Mesenchymal stem cell (in vitro differentiated cells and primary cell): ENCODE results near the gene ARHGAP23.

ENCODE experiments used
- DNase-seq: peaks from one replicate; pipeline ENCODE4 v3.0.0-alpha.2; 2013
- H2AFZ ChIP-seq: one replicate; pipeline ENCODE4 v1.6.1; 2013; ENCODE audit warnings: low read depth, mild to moderate bottlenecking, control low read depth, inconsistent platforms, low read length, moderate library complexity
- H2AK5ac ChIP-seq: 2 replicates; pipeline ENCODE4 v1.6.1; 2013; ENCODE audit warnings: low read length, moderate library complexity, mild to moderate bottlenecking, inconsistent platforms; ENCODE audit not compliant: severe bottlenecking
- H2BK120ac ChIP-seq: one replicate; pipeline ENCODE4 v1.6.1; 2013; ENCODE audit warnings: low read depth, mild to moderate bottlenecking, inconsistent platforms, low read length, moderate library complexity
- H2BK12ac ChIP-seq, 2 experiments: one replicate each; pipeline ENCODE4 v1.6.1; 2013; ENCODE audit warnings: inconsistent platforms in 2 of 2, low read length in 2 of 2, mild to moderate bottlenecking in 2 of 2, moderate library complexity in 2 of 2, control low read depth in 1 of 2
- H2BK15ac ChIP-seq: one replicate; pipeline ENCODE4 v1.6.1; 2013; ENCODE audit warnings: mild to moderate bottlenecking, low read depth, inconsistent platforms; ENCODE audit not compliant: poor library complexity, severe bottlenecking
- H2BK5ac ChIP-seq: 2 replicates; pipeline ENCODE4 v1.6.1; 2013; ENCODE audit warnings: low read depth, mild to moderate bottlenecking, low read length, control low read depth, inconsistent platforms; ENCODE audit not compliant: poor library complexity, severe bottlenecking
- H3K14ac ChIP-seq, 2 experiments: one replicate each; pipeline ENCODE4 v1.6.1; 2013; ENCODE audit warnings: inconsistent platforms in 2 of 2, low read length in 2 of 2, control low read depth in 1 of 2, mild to moderate bottlenecking in 1 of 2, moderate library complexity in 1 of 2
- H3K18ac ChIP-seq, 2 experiments: one replicate each; pipeline ENCODE4 v1.6.1; 2013; ENCODE audit warnings: inconsistent platforms in 2 of 2, low read length in 2 of 2, control low read depth in 1 of 2, low read depth in 1 of 2, mild to moderate bottlenecking in 1 of 2
- H3K23ac ChIP-seq, 2 experiments: one replicate each; pipeline ENCODE4 v1.6.1; 2013; ENCODE audit warnings: inconsistent platforms in 2 of 2, low read length in 2 of 2, mild to moderate bottlenecking in 2 of 2, moderate library complexity in 2 of 2, control low read depth in 1 of 2
- H3K27ac ChIP-seq: 2 replicates; pipeline ENCODE4 v1.5.1; 2013; ENCODE audit warnings: mild to moderate bottlenecking, moderate library complexity, low read length, control low read depth, inconsistent platforms; ENCODE audit not compliant: poor library complexity, severe bottlenecking
- H3K27me3 ChIP-seq, 2 experiments: 2 replicates each; pipeline versions ENCODE4 v1.6.1 to v1.7.0; 2013; ENCODE audit warnings: low read length in 2 of 2, mild to moderate bottlenecking in 2 of 2, moderate library complexity in 2 of 2, control low read depth in 1 of 2, inconsistent platforms in 1 of 2; ENCODE audit not compliant: control insufficient read depth in 1 of 2, insufficient read depth in 1 of 2
- H3K36me3 ChIP-seq, 2 experiments: 2 replicates each; pipeline versions ENCODE4 v1.6.1 to v1.7.0; 2013; ENCODE audit warnings: low read length in 2 of 2, control low read depth in 1 of 2, inconsistent platforms in 1 of 2, low read depth in 1 of 2, mild to moderate bottlenecking in 1 of 2; ENCODE audit not compliant: insufficient read depth in 2 of 2, control insufficient read depth in 1 of 2
- H3K4ac ChIP-seq, 2 experiments: one replicate each; pipeline ENCODE4 v1.6.1; 2013; ENCODE audit warnings: inconsistent platforms in 2 of 2, low read length in 2 of 2, mild to moderate bottlenecking in 2 of 2, moderate library complexity in 2 of 2, control low read depth in 1 of 2, low read depth in 1 of 2
- H3K4me1 ChIP-seq: 2 replicates; pipeline ENCODE4 v1.6.1; 2013; ENCODE audit warnings: low read depth, low read length, control low read depth; ENCODE audit not compliant: control insufficient read depth, insufficient read depth
- H3K4me2 ChIP-seq: 2 replicates; pipeline ENCODE4 v1.6.1; 2013; ENCODE audit warnings: low read length, mild to moderate bottlenecking, inconsistent platforms; ENCODE audit not compliant: poor library complexity, severe bottlenecking
- H3K4me3 ChIP-seq, 2 experiments: 2 replicates each; pipeline versions ENCODE4 v1.5.1 to v1.7.0; 2013; ENCODE audit warnings: low read length in 2 of 2, mild to moderate bottlenecking in 2 of 2, control low read depth in 1 of 2, low read depth in 1 of 2; ENCODE audit not compliant: insufficient read depth in 1 of 2
- H3K79me1 ChIP-seq: replicated peaks from 2 replicates; pipeline ENCODE4 v1.6.1; 2013; ENCODE audit warnings: mild to moderate bottlenecking, control low read depth, low read length, inconsistent platforms; ENCODE audit not compliant: poor library complexity, severe bottlenecking
- H3K9ac ChIP-seq: 2 replicates; pipeline ENCODE4 v1.7.0; 2013; ENCODE audit warnings: mild to moderate bottlenecking, low read length, moderate library complexity
- H3K9me3 ChIP-seq: 2 replicates; pipeline ENCODE4 v1.7.0; 2013; ENCODE audit warnings: mild to moderate bottlenecking, low read length; ENCODE audit not compliant: control insufficient read depth
- H4K8ac ChIP-seq: one replicate; pipeline ENCODE4 v1.6.1; 2013; ENCODE audit warnings: inconsistent platforms, mild to moderate bottlenecking, low read length, moderate library complexity
- H4K91ac ChIP-seq: one replicate; pipeline ENCODE4 v1.6.1; 2013; ENCODE audit warnings: mild to moderate bottlenecking, low read length, inconsistent platforms
- WGBS: methylation state at CpG from one replicate; pipeline ENCODE4 v1.1.7; 2013; ENCODE audit warnings: mixed read lengths; 5-methylcytosine and 5-hydroxymethylcytosine counted together

ARHGAP23 gene

DNA sequence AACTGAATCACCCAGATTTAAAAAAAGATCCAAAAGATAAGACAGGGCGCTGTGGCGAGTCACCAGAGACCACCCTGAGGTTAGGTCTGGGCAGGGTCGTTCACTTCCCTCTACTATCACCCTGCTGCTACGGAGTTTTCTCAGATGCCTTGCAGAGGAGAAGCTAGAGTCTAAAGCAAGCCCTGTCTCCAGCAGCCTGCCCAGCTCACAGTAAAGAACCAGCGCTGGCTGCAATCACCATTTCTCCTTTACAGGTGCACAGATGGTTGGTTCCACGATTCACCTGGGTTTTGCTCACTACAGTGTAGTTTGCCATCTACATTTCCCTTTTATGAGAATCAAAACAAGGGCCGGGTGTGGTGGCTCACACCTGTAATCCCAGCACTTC, 106.2 kb downstream of the ARHGAP23 start:
- Histone ChIP-seq H2AK5ac (no peak overlapping the region), H2BK5ac (no peak overlapping the region), H3K14ac (no peak overlapping the region), H3K23ac (no peak overlapping the region), H2AFZ (no peak overlapping the region), H3K4me1 (peaks cover 7% of the 10 kb centered on the region), H4K91ac (no peak overlapping the region), H3K36me3 (no peaks in the 10 kb centered on the region), H3K4me2 (no peak overlapping the region), H3K18ac (no peak overlapping the region), H3K27me3 (peaks cover 45 to 70% of the 10 kb centered on the region in 2 experiments), H3K27ac (no peak overlapping the region), H4K8ac (no peak overlapping the region), H3K79me1 (no peaks in the 10 kb centered on the region), H3K4ac (no peak overlapping the region), H3K9ac (no peak overlapping the region), H2BK120ac (no peak overlapping the region), H2BK12ac (no peak overlapping the region), H3K9me3 (no peaks in the 10 kb centered on the region), H3K4me3 (no peak overlapping the region), H2BK15ac (no peak overlapping the region)
- WGBS: 62% methylated on average over 7 of the region's 7 CpGs
- DNase-seq: no peak

DNA sequence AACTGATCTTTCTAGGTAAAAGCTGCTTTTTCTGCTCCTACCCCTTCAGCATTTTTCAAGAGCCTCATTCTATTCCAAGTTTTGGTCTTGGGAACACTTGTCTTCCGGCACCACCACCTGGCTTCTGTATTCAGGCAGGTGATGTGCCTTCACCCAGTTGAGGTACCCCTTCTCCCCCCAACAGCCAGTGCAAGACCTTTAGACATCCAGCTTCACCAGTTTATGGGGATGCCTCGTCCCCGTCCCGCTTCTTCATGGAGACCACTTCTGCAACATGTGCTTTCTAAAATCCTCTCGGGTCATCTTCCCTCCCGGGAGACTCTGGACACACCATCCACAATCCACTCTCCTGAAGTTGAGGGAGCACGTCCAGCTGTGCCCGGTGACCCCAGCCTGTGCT, 107.6 kb downstream of the ARHGAP23 start:
- Histone ChIP-seq H3K79me1 (no peaks in the 10 kb centered on the region), H3K4me3 (no peak overlapping the region), H2AFZ (no peak overlapping the region), H3K9ac (no peak overlapping the region), H3K9me3 (no peaks in the 10 kb centered on the region), H2BK15ac (no peak overlapping the region), H4K8ac (no peak overlapping the region), H3K18ac (no peak overlapping the region), H3K4ac (no peak overlapping the region), H2BK120ac (no peak overlapping the region), H3K27me3 (peaks cover 42 to 62% of the 10 kb centered on the region in 2 experiments), H2BK12ac (no peak overlapping the region), H3K36me3 (no peaks in the 10 kb centered on the region), H2BK5ac (no peak overlapping the region), H3K23ac (no peak overlapping the region), H3K14ac (no peak overlapping the region), H3K4me2 (no peak overlapping the region), H3K4me1 (peaks cover 4% of the 10 kb centered on the region), H4K91ac (no peak overlapping the region), H3K27ac (no peak overlapping the region), H2AK5ac (no peak overlapping the region)
- 89% methylated on average over 8 of the region's 8 CpGs for WGBS
- no peak for DNase-seq

DNA sequence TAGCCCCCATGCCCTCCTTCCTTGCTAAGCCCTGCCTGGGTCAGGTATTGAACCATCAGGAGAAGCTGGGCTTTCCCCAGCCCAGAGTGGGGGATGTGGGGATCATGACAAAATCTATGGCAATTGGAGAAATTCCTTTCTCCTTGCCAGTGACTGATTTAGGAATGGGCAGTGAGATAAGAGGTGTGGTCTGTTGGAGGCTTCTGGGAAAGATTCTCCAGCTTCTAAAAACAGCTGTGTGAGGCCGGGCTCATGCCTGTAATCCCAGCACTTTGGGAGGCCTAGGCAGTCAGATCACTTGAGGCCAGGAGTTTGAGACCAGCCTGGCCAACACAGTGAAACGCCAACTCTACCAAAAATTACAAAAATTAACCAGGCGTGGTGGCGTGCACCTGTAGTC, 108.4 kb downstream of the ARHGAP23 start:
- no peak overlapping the region for H3K18ac ChIP-seq
- H2AFZ ChIP-seq: no peak overlapping the region
- H2BK5ac ChIP-seq: no peak overlapping the region
- H2BK120ac ChIP-seq: no peak overlapping the region
- no peak overlapping the region for H2BK12ac ChIP-seq
- no peak overlapping the region for H3K4me2 ChIP-seq
- no peaks in the 10 kb centered on the region for H3K36me3 ChIP-seq
- no peak overlapping the region for H4K8ac ChIP-seq
- H3K4me3 ChIP-seq: no peak overlapping the region
- H3K9me3 ChIP-seq: no peaks in the 10 kb centered on the region
- no peak overlapping the region for H3K9ac ChIP-seq
- H2AK5ac ChIP-seq: no peak overlapping the region
- H2BK15ac ChIP-seq: no peak overlapping the region
- no peak overlapping the region for H4K91ac ChIP-seq
- no peak overlapping the region for H3K27ac ChIP-seq
- H3K27me3 ChIP-seq: peaks cover 43 to 63% of the 10 kb centered on the region in 2 experiments
- H3K79me1 ChIP-seq: no peaks in the 10 kb centered on the region
- 67% methylated on average over 1 of the region's 4 CpGs for WGBS
- no peak overlapping the region for H3K14ac ChIP-seq
- no peak for DNase-seq
- peaks cover 4% of the 10 kb centered on the region for H3K4me1 ChIP-seq
- no peak overlapping the region for H3K4ac ChIP-seq
- H3K23ac ChIP-seq: no peak overlapping the region

DNA sequence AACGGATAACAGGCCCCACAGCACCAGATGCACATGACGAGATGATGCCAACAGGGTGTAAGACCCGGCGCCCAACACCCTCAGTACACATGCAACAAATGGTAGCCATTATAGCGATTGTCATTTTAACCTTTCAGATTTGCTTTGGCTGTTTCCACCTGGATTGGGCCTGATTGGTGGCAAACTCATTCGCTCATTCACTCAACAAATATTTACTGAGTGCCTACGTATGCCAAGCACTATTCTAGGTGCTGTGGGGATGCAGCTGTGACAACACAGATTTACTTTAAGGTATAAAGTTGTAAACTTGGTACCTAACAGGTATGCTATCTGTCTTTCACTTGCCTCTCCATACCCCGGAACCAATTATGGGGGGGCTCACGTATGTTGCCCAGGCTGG, 110.6 kb downstream of the ARHGAP23 start:
- no peak overlapping the region for H3K14ac ChIP-seq
- 75% methylated on average over 8 of the region's 9 CpGs for WGBS
- H3K27me3 ChIP-seq: peaks cover 57 to 65% of the 10 kb centered on the region in 2 experiments
- no peaks in the 10 kb centered on the region for H3K9me3 ChIP-seq
- no peak overlapping the region for H2AFZ ChIP-seq
- H4K91ac ChIP-seq: no peak overlapping the region
- no peak overlapping the region for H2BK120ac ChIP-seq
- H3K27ac ChIP-seq: no peak overlapping the region
- no peak overlapping the region for H2BK5ac ChIP-seq
- no peak overlapping the region for H4K8ac ChIP-seq
- no peaks in the 10 kb centered on the region for H3K36me3 ChIP-seq
- no peak overlapping the region for H3K23ac ChIP-seq
- H3K4me1 ChIP-seq: peaks cover 2% of the 10 kb centered on the region
- H3K9ac ChIP-seq: no peak overlapping the region
- no peak overlapping the region for H3K4me2 ChIP-seq
- no peak overlapping the region for H3K4me3 ChIP-seq
- DNase-seq: no peak
- no peak overlapping the region for H2BK15ac ChIP-seq
- no peak overlapping the region for H2AK5ac ChIP-seq
- no peak overlapping the region for H3K4ac ChIP-seq
- H3K18ac ChIP-seq: no peak overlapping the region
- H2BK12ac ChIP-seq: no peak overlapping the region
- H3K79me1 ChIP-seq: no peaks in the 10 kb centered on the region
